Measurements from ENCODE around the gene AKR1C8.

- TF ChIP-seq POLR2A (IDR thresholded peaks at IDR 0.05; ENCODE audit: low read depth, low read length) (no peak), POLR2AphosphoS5 (IDR thresholded peaks at IDR 0.05; ENCODE audit: low read depth, low read length) (no peak), TAF1 (IDR thresholded peaks at IDR 0.05; ENCODE audit: low read depth, low read length) (no peak), POU2F2 (IDR thresholded peaks at IDR 0.05; ENCODE audit: low read depth, low read length) (no peak)
These were observed 68.3 kb downstream of the AKR1C8 start for GRCh38 chr10:5116621-5117020.

All from GM12891 (cell line).